ENCODE data around the gene DCP1B.

Gene DCP1B

GRCh38 chr12:2004113-2004929 is at the start of gene DCP1B:
TSS of gene DCP1B (minus strand) at chr12:2004457. CDS start at chr12:2004431, 26 bp downstream.
- DNase-seq = peak; percentile 94 to 95

DNA sequence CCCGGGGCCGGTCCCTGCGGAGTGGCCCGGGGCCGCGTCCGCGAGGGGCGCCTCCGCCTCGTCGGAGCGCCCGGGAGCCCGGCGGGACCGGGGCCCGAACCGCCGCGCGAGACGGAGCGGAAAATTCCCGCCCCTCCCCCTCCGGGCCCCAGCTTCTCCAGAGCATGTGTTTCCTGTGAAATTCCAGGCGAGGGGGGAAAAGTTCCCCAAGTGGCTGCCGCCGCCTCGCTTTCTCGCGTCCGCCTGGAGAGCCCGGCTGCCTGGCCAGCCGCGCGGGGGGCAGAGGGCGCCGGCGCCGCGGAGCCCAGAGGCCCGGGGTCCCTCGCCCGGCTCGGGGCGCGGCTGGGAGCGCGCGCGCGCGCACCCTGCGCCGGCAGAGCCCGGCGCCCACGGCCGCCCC is 49.4 kb upstream of the DCP1B start:
- DNase-seq = no peak

DNA sequence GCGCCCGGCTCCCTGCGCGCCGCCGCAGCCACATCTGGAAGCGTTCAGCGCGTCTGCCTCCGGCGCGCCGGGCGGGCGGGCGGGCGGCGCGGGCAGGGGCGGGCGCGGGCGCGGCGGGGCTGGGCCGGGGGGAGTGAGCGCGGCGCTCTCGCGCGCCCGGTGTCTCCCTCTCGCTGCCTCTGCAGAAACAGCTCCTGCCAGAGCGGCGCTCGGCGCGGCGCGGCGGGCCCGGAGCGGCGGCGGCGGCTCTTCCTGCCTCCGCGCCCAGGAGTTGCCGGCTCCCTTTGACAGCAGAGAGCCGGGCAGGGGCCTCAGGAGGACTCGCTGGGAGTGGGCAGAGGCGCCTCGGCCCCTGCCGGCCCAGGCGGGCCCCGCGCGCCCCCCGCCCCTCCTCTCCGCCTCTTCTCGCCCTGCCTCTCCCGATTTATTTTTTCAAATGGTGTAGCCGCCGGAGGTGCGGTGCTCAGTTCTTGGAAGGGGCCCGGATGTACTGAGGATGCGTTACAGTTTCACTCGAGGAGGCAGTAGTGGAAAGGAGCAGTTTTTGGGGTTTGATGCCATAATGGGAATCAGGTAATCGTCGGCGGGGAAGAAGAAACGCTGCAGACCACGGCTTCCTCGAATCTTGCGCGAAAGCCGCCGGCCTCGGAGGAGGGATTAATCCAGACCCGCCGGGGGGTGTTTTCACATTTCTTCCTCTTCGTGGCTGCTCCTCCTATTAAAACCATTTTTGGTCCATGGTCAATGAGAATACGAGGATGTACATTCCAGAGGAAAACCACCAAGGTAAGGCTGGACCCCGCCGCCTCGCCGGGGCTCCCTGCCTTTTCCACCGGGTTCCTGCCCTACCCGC is 48.8 kb upstream of the DCP1B start, which contains the start of gene CACNA1C:
TSS of gene CACNA1C (plus strand) at position 162 of the 853 bp plus-strand sequence. CDS start at position 738, 576 bp downstream.
- DNase-seq = peak; percentile 53 to 78

GRCh38 chr12:2051700-2052621 is 47.7 kb upstream of the DCP1B start:
- DNase-seq = no peak

GRCh38 chr12:2049604-2050540 is 45.6 kb upstream of the DCP1B start:
- DNase-seq = no peak

- DNase-seq = no peak
These were observed 43.5 kb upstream of the DCP1B start for GRCh38 chr12:2047752-2048151.

DNA sequence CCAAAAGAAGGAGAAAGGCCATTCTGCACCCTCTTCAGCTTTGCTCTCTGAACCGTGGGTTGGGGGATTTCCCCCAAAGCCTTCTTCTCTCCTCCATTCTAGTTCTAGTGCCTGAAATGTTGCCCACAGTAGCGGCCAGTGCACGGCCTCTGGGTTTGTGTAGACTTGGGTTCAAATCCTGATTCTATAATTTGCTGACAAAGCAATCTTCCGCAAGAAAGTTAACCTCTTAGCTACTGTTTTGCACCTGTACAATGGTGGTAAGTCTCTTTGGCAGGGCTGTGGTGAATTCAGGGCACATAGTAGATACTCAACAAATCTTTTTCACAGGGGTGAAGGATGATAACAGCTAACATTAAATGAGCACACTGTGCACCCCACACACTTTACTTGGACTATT is 42.7 kb upstream of the DCP1B start:
- DNase-seq = no peak

GRCh38 chr12:2044165-2044564 is 39.9 kb upstream of the DCP1B start:
- DNase-seq = no peak

DNA sequence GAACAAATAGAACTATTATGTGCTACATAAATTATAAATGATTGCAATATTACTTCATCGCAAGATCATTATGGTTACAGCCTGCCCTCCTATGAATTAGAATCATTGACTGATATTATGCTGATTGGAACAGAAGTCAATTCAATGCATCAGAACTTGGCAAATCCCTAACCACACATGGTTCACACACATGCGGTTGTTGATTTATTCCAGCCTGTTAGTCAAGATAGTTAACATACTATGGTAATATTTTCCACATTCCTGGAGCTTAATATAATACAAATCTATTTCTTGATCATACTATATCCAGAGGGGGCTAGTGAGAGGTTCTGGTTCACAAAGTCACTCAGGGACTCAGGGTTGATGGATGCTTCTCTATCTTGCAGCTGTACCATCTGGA is 38.8 kb upstream of the DCP1B start:
- no peak for DNase-seq

- no peak for DNase-seq
These were observed 34.8 kb upstream of the DCP1B start for GRCh38 chr12:2039034-2039433.

GRCh38 chr12:2035431-2036055 is 31.3 kb upstream of the DCP1B start:
- DNase-seq = no peak

DNA sequence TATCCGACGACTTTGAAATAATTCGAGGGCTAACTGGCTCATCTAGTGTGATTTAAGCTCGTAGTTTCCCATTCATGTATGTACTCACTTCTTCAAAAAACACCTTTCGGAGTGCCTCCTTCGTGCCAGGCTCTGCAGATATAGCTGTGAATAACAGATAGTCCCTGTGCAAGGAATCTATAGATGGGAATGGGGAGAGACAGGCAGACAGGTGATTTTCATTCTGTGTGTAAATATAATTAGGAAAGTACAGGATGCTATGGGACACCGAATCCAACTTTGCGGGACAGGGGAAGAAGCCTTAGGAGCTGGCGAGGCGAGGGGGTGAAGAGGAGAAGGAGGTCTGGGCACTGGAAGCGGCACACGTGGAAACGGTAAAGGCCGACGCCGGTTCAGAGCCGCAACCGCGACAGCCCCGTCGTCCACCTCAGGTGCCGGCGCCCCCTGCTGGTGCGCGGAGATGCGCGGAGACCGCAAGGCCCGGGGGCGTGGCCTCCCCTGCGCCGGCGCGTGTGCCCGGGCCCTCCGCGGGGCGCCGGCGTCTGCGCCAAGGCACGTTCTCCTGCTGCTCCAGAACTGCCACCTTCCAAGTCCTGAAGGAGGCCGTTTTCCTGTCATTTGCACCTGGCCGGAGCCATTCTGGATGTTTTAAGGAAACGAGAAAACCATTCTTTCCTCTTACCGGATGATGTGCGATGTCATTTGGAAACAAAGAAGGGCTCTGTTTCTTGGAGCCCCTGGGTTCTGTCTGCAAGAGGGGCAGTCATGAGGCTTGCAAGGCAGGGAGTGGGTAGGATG is 30.6 kb upstream of the DCP1B start:
- peak; percentile 85 to 97 for DNase-seq

DNA sequence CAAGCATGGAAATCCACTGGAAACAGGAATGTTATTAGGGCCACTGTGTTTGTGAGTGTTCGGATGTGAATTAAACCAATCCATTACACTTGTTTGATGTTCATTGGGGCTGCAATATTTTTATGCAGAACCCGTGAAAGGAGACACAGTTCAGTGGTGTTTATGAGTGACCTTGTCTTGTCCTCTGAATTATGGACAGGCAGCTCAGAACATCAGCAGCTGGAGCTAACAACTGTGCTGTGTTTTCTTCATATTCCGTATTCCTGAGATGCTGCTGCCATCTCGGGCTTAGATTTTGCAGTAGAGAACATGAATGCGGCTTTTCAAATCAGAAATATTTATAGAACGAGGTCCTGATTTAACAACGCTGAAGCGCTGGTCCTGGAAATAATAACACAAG is 28.2 kb upstream of the DCP1B start:
- DNase-seq = no peak

- DNase-seq = no peak
These were observed 25.6 kb upstream of the DCP1B start for GRCh38 chr12:2029851-2030250.

DNA sequence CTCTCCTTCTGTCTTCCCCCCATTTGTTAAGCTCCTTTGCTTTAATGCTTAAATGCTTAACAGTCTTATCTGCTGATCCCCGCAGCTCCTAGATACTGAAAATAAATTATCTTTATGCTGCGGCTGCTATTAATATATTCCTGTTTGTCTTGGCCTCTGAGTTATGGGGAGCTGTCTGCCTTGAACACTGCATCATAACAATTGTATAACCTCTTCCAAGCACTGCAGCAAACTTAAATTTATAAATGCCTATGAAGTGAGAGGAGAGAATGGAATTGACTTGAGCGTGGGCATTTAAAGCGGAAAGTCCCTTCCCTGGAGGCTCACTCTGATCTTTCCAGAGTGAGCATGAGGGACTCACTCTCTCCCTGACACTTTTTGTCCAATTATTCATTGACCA is 23.1 kb upstream of the DCP1B start:
- no peak for DNase-seq

DNA sequence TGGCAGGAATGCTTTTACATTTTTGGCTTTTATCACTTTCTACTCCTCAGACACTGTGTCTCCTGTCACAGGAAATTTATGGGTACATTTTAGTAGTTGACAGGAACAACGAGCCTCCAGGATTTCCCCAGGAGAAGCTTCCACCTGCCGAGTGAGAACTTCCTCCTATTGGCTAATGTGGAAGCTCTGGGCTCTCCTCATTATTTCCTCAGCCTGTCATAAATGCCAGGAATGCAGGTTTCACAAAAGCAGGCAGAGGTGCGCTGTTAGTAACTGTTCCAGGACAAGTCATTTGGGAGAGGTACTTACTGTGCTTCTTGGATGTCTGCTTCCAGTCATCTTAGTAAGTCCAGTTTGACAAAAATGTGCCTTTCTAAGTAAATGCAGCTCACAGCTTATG is 19.1 kb upstream of the DCP1B start:
- DNase-seq = no peak

DNA sequence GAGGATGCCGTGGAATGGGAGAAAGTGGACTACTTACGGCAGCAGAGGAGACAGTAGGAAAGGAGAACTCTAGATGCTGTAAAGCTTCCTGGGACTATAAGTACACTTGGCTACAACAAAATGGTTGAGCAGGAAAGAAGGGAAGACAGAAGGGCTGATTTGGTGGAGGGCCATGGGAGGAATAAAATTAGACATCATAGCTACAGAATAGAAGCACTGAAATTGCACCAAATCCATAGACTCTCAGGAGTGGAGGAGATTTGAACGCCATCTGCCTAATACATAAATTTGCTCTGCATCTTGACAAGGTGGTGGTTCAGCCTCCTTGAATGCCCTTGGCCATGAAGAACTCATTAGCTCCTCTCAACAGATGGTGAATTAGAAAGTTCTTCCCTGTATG is 16.3 kb upstream of the DCP1B start:
- no peak for DNase-seq

DNA sequence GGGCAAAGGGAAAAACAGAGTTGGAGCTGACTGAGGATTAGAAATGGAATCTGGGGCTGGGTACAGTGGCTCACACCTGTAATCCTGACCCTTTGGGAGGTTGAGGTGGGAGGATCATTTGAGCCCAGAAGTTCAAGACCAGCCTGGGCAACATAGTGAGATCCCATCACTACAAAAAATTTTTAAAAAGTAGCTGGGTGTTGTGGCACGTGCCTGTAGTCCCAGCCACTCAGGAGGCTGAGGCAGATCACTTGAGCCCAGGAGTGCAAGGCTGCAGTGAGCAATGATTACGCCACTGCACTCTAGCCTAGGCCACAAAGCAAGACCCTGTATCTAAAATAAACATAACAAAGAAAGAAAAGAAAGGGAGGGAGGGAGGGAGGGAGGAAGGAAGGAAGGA is 14.9 kb upstream of the DCP1B start:
- no peak for DNase-seq

GRCh38 chr12:2018391-2018790 is 14.1 kb upstream of the DCP1B start:
- no peak for DNase-seq
